Right lung (tissue), 5 donors: ENCODE results near the gene TXNDC17. TPM values are rescaled to one million over a fixed set of nuclear protein-coding genes. Genes with fewer than 3 reads are reported as not detected.
A peak's percentile ranks its signal among the peaks of the same experiment; 100 is the strongest.
"Not testable (repeated sequence)": the region's sequence is repeated elsewhere in the genome, so short reads cannot be mapped to it uniquely, and the experiment has no call there.

Experiments
- DNase-seq, 2 donors: peaks; one replicate each; pipeline ENCODE4 v3.0.0-alpha.2; 2013
- polyA plus RNA-seq, 5 donors: library from polyadenylated mRNA; unstranded; fragments of 120-200 nt; gene quantifications; one replicate each; pipeline versions ENCODE4 v1.2.1 to v1.2.3, GENCODE V29; 2013; ENCODE audit warnings: inconsistent platforms in 1 of 5, low replicate concordance in 1 of 5; ENCODE audit not compliant: insufficient read length in 5 of 5, insufficient read depth in 1 of 5

Gene TXNDC17
- polyA plus RNA-seq, 5 donors = 78.6 to 111 (median 86.5) TPM

GRCh38 chr17:6657633-6658287, 16.9 kb downstream of the TXNDC17 start:
- no peak for DNase-seq

- not testable (repeated sequence) for DNase-seq
Observed at GRCh38 chr17:6658411-6658810, 17.6 kb downstream of the TXNDC17 start.

GRCh38 chr17:6660101-6660500, 19.2 kb downstream of the TXNDC17 start:
- DNase-seq = no peak

GRCh38 chr17:6660805-6661463, 20.1 kb downstream of the TXNDC17 start:
- no peak for DNase-seq

GRCh38 chr17:6661464-6661848, 20.6 kb downstream of the TXNDC17 start:
- no peak for DNase-seq

- not testable (repeated sequence) for DNase-seq
Observed at GRCh38 chr17:6663200-6663599, 22.3 kb downstream of the TXNDC17 start.

GRCh38 chr17:6666077-6666521, 25.2 kb downstream of the TXNDC17 start:
- peak; percentile 59 to 74 for DNase-seq

- DNase-seq = no peak
Observed at GRCh38 chr17:6666557-6666956, 25.7 kb downstream of the TXNDC17 start.

GRCh38 chr17:6667516-6667915, 26.7 kb downstream of the TXNDC17 start:
- DNase-seq = no peak

- DNase-seq = no peak
Observed at GRCh38 chr17:6668219-6668618, 27.4 kb downstream of the TXNDC17 start.

- no peak for DNase-seq
Observed at GRCh38 chr17:6668727-6669425, 28.0 kb downstream of the TXNDC17 start.

GRCh38 chr17:6669479-6670212, 28.8 kb downstream of the TXNDC17 start:
- no peak for DNase-seq

- no peak for DNase-seq
Observed at GRCh38 chr17:6670571-6670970, 29.7 kb downstream of the TXNDC17 start.

- DNase-seq = no peak
Observed at GRCh38 chr17:6670999-6671398, 30.1 kb downstream of the TXNDC17 start.

- no peak for DNase-seq
Observed at GRCh38 chr17:6671431-6671830, 30.6 kb downstream of the TXNDC17 start.

GRCh38 chr17:6674586-6674985, 33.7 kb downstream of the TXNDC17 start:
- DNase-seq = no peak

GRCh38 chr17:6675201-6675825, 34.5 kb downstream of the TXNDC17 start:
- no peak for DNase-seq

- no peak for DNase-seq
Observed at GRCh38 chr17:6676802-6677157, 35.9 kb downstream of the TXNDC17 start.

GRCh38 chr17:6677158-6677831, 36.4 kb downstream of the TXNDC17 start:
- no peak for DNase-seq

- no peak for DNase-seq
Observed at GRCh38 chr17:6677946-6678345, 37.1 kb downstream of the TXNDC17 start.

GRCh38 chr17:6679241-6679640, 38.4 kb downstream of the TXNDC17 start:
- DNase-seq = no peak
